Neural progenitor cell (in vitro differentiated cells): ENCODE measurements around the gene TC2N. TPM values are rescaled to one million over a fixed set of nuclear protein-coding genes. Genes with fewer than 3 reads are reported as not detected.
"Not testable (repeated sequence)": the region's sequence is repeated elsewhere in the genome, so short reads cannot be mapped to it uniquely, and the experiment has no call there.

Source experiments
- DNase-seq: peaks from one replicate; pipeline ENCODE4 v3.0.0-alpha.2; 2016; ENCODE audit warnings: low spot score
- H2AFZ ChIP-seq: fragments of 200-600 bp; sonication (generic); replicated peaks from 2 replicates; pipeline ENCODE4 v1.6.1; 2016; ENCODE audit warnings: antibody characterized with exemption
- H3F3A ChIP-seq: fragments of 200-600 bp; sonication (generic); 2 replicates; pipeline ENCODE4 v1.6.1; 2016; ENCODE audit warnings: antibody characterized with exemption, low read depth
- H3K27ac ChIP-seq: fragments of 200-600 bp; sonication (generic); 2 replicates; pipeline ENCODE4 v1.5.1; 2016; ENCODE audit warnings: mild to moderate bottlenecking
- H3K27me3 ChIP-seq: fragments of 200-600 bp; sonication (generic); 2 replicates; pipeline ENCODE4 v1.6.1; 2016; ENCODE audit warnings: mild to moderate bottlenecking, moderate library complexity
- H3K36me3 ChIP-seq: fragments of 200-600 bp; sonication (generic); 2 replicates; pipeline ENCODE4 v1.5.1; 2016
- H3K4me1 ChIP-seq: fragments of 200-600 bp; sonication (generic); 2 replicates; pipeline ENCODE4 v1.6.1; 2016; ENCODE audit warnings: mixed run types
- H3K4me2 ChIP-seq: fragments of 200-600 bp; sonication (generic); 2 replicates; pipeline ENCODE4 v1.6.1; 2016
- H3K4me3 ChIP-seq: fragments of 200-600 bp; sonication (generic); 2 replicates; pipeline ENCODE4 v1.5.1; 2016
- H3K79me2 ChIP-seq: fragments of 200-600 bp; sonication (generic); 2 replicates; pipeline ENCODE4 v1.6.1; 2016; ENCODE audit warnings: low read depth
- H3K9ac ChIP-seq: fragments of 200-600 bp; sonication (generic); 2 replicates; pipeline ENCODE4 v1.6.1; 2016
- H3K9me3 ChIP-seq: fragments of 200-600 bp; sonication (generic); 2 replicates; pipeline ENCODE4 v1.5.1; 2016; ENCODE audit warnings: low read depth
- H4K20me1 ChIP-seq: fragments of 200-600 bp; sonication (generic); 2 replicates; pipeline ENCODE4 v1.6.1; 2016; ENCODE audit warnings: low read depth
- H3K27ac Mint-ChIP-seq: 3 replicates; pipeline ENCODE4 v1.8.0; 2021; ENCODE audit warnings: mixed read lengths
- H3K27me3 Mint-ChIP-seq: 2 replicates; pipeline ENCODE4 v1.8.0; 2022; ENCODE audit warnings: low read depth, mild to moderate bottlenecking, inconsistent platforms, moderate library complexity, mixed read lengths; ENCODE audit not compliant: insufficient read depth
- H3K36me3 Mint-ChIP-seq: 3 replicates; pipeline ENCODE4 v1.8.0; 2021; ENCODE audit warnings: mixed read lengths
- H3K4me1 Mint-ChIP-seq: 3 replicates; pipeline ENCODE4 v1.8.0; 2021; ENCODE audit warnings: mixed read lengths
- H3K4me3 Mint-ChIP-seq: 3 replicates; pipeline ENCODE4 v1.8.0; 2021; ENCODE audit warnings: mild to moderate bottlenecking, moderate library complexity, mixed read lengths
- H3K9me3 Mint-ChIP-seq: 3 replicates; pipeline ENCODE4 v1.8.0; 2020; ENCODE audit warnings: mixed read lengths
- EZH2 ChIP-seq: fragments of 200-600 bp; sonication (generic); IDR thresholded peaks from 2 replicates; pipeline ENCODE4 v1.6.1; 2017; ENCODE audit warnings: antibody characterized with exemption, mild to moderate bottlenecking, moderate library complexity
- EZH2phosphoT487 ChIP-seq: fragments of 200-600 bp; sonication (generic); IDR thresholded peaks from 2 replicates; pipeline ENCODE4 v1.6.1; 2017; ENCODE audit warnings: antibody characterized with exemption
- total RNA-seq: library from RNA; depleted of rRNA; stranded (reverse); fragments of >200 nt; gene quantifications from 2 replicates; pipeline ENCODE4 v1.2.3, GENCODE V29; 2015; ENCODE audit warnings: low replicate concordance
- TF ChIP-seq, protein P1 (sequence below): fragments of 200-600 bp; sonication (generic); IDR thresholded peaks from 2 replicates; pipeline ENCODE4 v1.5.1; 2017; ENCODE audit warnings: antibody characterized with exemption, mild to moderate bottlenecking

TC2N gene
- total RNA-seq, 1 donor from 2014 or later = 5.8 TPM

DNA sequence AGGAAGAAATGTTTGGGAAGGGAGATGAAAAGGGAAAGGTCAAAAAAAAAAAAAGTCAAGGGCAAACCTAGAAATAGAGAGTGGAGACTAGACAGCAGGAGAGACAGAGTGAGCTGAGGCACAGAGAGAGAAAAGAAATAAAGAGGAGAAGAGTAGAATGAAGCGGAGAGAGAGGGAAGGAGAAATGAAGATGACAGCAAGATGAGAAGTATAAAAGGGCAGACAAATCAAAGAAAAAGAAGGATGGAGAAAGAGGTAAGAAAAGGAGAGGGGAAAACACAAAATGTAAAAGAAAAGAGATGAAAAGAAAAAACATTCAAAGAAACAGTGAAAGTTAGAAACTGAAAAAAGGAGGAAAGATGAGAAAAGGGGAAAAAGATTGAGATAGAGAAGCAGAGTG is 53.0 kb downstream of the TC2N start:
- H3K4me1 Mint-ChIP-seq = no peaks in the 10 kb centered on the region
- TF ChIP-seq, protein P1, sequence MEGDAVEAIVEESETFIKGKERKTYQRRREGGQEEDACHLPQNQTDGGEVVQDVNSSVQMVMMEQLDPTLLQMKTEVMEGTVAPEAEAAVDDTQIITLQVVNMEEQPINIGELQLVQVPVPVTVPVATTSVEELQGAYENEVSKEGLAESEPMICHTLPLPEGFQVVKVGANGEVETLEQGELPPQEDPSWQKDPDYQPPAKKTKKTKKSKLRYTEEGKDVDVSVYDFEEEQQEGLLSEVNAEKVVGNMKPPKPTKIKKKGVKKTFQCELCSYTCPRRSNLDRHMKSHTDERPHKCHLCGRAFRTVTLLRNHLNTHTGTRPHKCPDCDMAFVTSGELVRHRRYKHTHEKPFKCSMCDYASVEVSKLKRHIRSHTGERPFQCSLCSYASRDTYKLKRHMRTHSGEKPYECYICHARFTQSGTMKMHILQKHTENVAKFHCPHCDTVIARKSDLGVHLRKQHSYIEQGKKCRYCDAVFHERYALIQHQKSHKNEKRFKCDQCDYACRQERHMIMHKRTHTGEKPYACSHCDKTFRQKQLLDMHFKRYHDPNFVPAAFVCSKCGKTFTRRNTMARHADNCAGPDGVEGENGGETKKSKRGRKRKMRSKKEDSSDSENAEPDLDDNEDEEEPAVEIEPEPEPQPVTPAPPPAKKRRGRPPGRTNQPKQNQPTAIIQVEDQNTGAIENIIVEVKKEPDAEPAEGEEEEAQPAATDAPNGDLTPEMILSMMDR = no peak
- no peak for TF ChIP-seq EZH2
- TF ChIP-seq EZH2phosphoT487 = no peak
- H3K4me2 ChIP-seq = no peak overlapping the region
- peaks cover 9% of the 10 kb centered on the region for H3K9me3 Mint-ChIP-seq
- H3K27ac Mint-ChIP-seq = no peak overlapping the region
- no peaks in the 10 kb centered on the region for H3K27me3 Mint-ChIP-seq
- H3K9ac ChIP-seq = no peak overlapping the region
- H3K27me3 ChIP-seq = no peaks in the 10 kb centered on the region
- no peak for DNase-seq
- peaks cover 8% of the 10 kb centered on the region for H3K4me1 ChIP-seq
- peaks cover 4% of the 10 kb centered on the region for H3K9me3 ChIP-seq
- H4K20me1 ChIP-seq = no peaks in the 10 kb centered on the region
- H3K4me3 Mint-ChIP-seq = no peak overlapping the region
- H3K4me3 ChIP-seq = no peak overlapping the region
- H3K36me3 Mint-ChIP-seq = no peaks in the 10 kb centered on the region
- H3K27ac ChIP-seq = no peak overlapping the region
- no peak overlapping the region for H2AFZ ChIP-seq
- no peaks in the 10 kb centered on the region for H3K79me2 ChIP-seq
- H3K36me3 ChIP-seq = no peaks in the 10 kb centered on the region
- H3F3A ChIP-seq = no peaks in the 10 kb centered on the region

DNA sequence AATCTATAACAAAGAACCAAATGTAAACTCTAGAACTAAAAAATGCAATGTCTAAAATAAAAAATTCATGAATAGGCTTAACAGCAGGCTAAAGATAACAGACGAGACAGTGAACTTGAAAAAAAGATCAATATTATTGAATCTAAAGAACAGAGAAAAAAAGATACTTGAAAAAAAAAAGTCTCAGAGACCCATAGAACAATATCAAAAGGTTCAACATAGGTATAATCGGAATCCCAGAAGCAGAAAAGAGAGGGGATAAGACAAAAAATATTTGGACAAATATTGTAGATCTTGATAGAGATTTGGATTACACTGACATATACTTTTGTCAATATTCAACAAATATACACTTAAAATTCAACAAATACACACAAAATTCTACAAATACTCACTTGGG is 56.6 kb downstream of the TC2N start:
- Histone ChIP-seq H3K4me1 (no peaks in the 10 kb centered on the region), H3K79me2 (no peaks in the 10 kb centered on the region), H2AFZ (no peak overlapping the region), H3K27ac (no peak overlapping the region), H3K9ac (no peak overlapping the region), H3K4me3 (no peak overlapping the region), H3K27me3 (no peaks in the 10 kb centered on the region), H4K20me1 (no peaks in the 10 kb centered on the region), H3K36me3 (no peaks in the 10 kb centered on the region), H3K4me2 (no peak overlapping the region), H3K9me3 (peaks cover 14% of the 10 kb centered on the region), H3F3A (no peaks in the 10 kb centered on the region)
- Mint-ChIP-seq H3K4me1 (no peaks in the 10 kb centered on the region), H3K36me3 (no peaks in the 10 kb centered on the region), H3K27ac (no peak overlapping the region), H3K4me3 (no peak overlapping the region), H3K27me3 (peaks cover 4% of the 10 kb centered on the region), H3K9me3 (peaks cover 28% of the 10 kb centered on the region)
- no peak for TF ChIP-seq EZH2phosphoT487
- no peak for TF ChIP-seq EZH2
- TF ChIP-seq, protein P1 = no peak
- no peak for DNase-seq

DNA sequence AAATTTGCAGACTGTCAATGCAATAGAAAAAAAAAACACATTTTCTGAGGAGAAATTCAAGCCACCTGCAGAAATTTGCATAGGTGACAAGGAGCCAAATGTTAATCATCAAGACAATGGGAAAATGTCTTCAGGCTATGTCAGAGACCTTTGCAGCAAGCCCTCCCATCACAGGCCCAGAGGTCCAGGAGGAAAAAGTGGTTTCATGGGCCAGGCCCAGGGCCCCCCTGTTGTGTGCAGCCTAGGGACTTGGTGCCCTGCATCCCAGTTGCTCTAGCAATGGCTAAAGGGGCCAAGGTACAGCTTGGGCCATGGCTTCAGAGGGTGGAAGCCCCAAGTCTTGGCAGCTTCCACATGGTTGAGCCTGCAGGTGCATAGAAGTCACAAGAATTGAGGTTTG is 60.6 kb downstream of the TC2N start:
- H4K20me1 ChIP-seq = no peaks in the 10 kb centered on the region
- Mint-ChIP-seq H3K4me1 (no peaks in the 10 kb centered on the region), H3K9me3 (peaks cover 29% of the 10 kb centered on the region), H3K27ac (no peak overlapping the region), H3K4me3 (no peak overlapping the region), H3K27me3 (peaks cover 4% of the 10 kb centered on the region), H3K36me3 (no peaks in the 10 kb centered on the region)
- no peak overlapping the region for H3K27ac ChIP-seq
- TF ChIP-seq, protein P1 = no peak
- TF ChIP-seq EZH2 (no peak), EZH2phosphoT487 (no peak)
- no peaks in the 10 kb centered on the region for H3F3A ChIP-seq
- no peak overlapping the region for H3K4me3 ChIP-seq
- no peaks in the 10 kb centered on the region for H3K4me1 ChIP-seq
- no peak overlapping the region for H3K9ac ChIP-seq
- H3K79me2 ChIP-seq = no peaks in the 10 kb centered on the region
- no peak overlapping the region for H3K4me2 ChIP-seq
- DNase-seq = no peak
- H3K27me3 ChIP-seq = no peaks in the 10 kb centered on the region
- peaks cover 17% of the 10 kb centered on the region for H3K9me3 ChIP-seq
- no peak overlapping the region for H2AFZ ChIP-seq
- H3K36me3 ChIP-seq = no peaks in the 10 kb centered on the region

DNA sequence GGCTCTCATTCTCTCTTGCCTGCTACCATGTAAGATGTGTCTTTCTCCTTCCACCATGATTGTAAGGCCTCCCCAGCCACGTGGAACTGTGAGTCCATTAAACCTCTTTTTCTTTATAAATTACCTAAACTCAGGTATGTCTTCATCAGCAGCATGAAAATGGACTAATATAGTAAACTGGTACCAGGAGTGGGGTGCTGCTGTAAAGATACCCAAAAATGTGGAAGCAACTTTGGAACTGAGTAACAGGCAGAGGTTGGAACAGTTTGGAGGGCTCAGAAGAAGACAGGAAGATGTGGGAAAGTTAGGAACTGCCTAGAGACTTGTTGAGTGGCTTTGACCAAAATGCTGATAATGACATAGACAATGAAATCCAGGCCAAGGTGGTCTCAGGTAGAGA is 61.2 kb downstream of the TC2N start:
- not testable (repeated sequence) for H2AFZ ChIP-seq, DNase-seq, H3K4me3 ChIP-seq, H3K9ac ChIP-seq, H3K36me3 Mint-ChIP-seq, H3K27me3 ChIP-seq, H3K27ac Mint-ChIP-seq, H3K4me3 Mint-ChIP-seq, H3K4me2 ChIP-seq, H3K4me1 Mint-ChIP-seq, H3K4me1 ChIP-seq, H3K36me3 ChIP-seq, H3F3A ChIP-seq, H3K79me2 ChIP-seq, H4K20me1 ChIP-seq, H3K27ac ChIP-seq, H3K27me3 Mint-ChIP-seq
- H3K9me3 Mint-ChIP-seq = peaks cover 29% of the 10 kb centered on the region
- H3K9me3 ChIP-seq = peaks cover 17% of the 10 kb centered on the region
